A549 treated with DMSO at 1 μM for 4 hours (cell line): ENCODE data around the gene CMTM7. TPM values are rescaled to one million over a fixed set of nuclear protein-coding genes. Genes with fewer than 3 reads are reported as not detected.

Source experiments
- total RNA-seq: library from RNA; stranded (reverse); fragments of 200-300 nt; extraction: Qiagen RNA extraction; gene quantifications from 5 replicates; pipeline ENCODE4 v1.2.3, GENCODE V29; 2022; ENCODE audit warnings: low read depth

The CMTM7 gene, protein sequence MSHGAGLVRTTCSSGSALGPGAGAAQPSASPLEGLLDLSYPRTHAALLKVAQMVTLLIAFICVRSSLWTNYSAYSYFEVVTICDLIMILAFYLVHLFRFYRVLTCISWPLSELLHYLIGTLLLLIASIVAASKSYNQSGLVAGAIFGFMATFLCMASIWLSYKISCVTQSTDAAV
- 31.2 to 40.2 TPM (median 38.3 TPM) in 5 replicates for total RNA-seq

GRCh38 chr3:32391643-32392535, at the start of gene CMTM7:
Gene CMTM7, plus strand, starts transcription at chr3:32391853. Its CDS starts 54 bp downstream, at chr3:32391907.

DNA sequence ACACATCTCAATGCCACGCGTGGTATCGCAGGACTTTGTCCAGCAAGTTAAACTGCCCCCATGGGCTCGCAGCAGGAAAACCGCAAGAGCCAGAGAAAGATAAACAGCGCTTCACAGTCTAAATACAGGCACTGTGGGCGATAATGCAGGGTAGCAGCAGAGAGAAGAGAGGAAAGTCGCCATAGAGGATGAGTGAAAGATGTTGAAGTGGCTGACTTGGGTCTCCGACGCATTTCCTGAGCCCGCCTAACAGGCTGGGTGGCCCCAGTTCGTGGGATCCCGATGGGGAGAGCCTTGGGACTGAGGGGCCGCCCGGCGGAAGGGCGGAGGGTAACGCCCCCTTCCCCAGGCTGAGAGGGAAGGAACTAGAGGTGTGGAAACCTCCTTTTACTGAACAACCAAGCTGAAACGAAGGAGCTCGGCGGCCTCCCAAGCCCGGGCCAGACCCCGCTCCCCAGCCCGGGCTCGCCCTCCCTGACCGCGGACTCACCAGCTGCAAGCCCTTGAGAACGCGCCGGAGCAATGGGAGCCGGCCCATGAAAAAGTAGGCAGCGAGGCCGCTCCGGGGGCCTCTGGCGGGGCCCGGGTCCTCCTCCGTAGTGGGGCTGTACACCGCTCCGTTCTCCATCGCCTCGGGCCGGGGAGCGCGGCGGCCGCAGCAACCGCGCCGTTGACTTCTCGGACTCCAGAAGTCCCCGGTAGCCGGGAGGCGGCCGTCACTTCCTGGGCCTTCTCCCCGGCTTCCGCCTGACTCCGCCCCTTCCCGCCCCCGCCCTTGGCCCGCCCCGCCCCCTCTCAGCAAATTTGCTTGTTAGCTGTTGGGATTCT, 110.7 kb downstream of the CMTM7 start, which contains the start of gene CMTM6:
TSS of gene CMTM6 (minus strand) at position 735 of the 828 bp plus-strand sequence. CDS start at position 628, 107 bp downstream.

Other genes starting within 250 kb of the CMTM7 start
- gene CMTM8, start 153.2 kb upstream of the CMTM7 start, total RNA-seq: 4.6 to 11.2 TPM (median 9.9 TPM) in 5 replicates
- gene CMTM6, start 111.0 kb downstream of the CMTM7 start, total RNA-seq: 40.4 to 52.4 TPM (median 46.5 TPM) in 5 replicates
- 37.8 to 44.8 TPM (median 42.3 TPM) in 5 replicates for gene DYNC1LI1, start 179.0 kb downstream of the CMTM7 start, total RNA-seq